ENCODE results near the gene BFSP1.

BFSP1 gene

GRCh38 chr20:17565169-17565845 is 34.1 kb upstream of the BFSP1 start:
- Histone ChIP-seq H2BK120ac (ENCODE audit: insufficient read depth, low read length, poor library complexity) (no peak overlapping the region), H4K91ac (ENCODE audit: low read depth, low read length) (no peak overlapping the region), H3K14ac (ENCODE audit: low read length) (no peak overlapping the region), H3K27ac (ENCODE audit: low read depth, low read length) (no peak overlapping the region), H3K79me2 (ENCODE audit: control insufficient read depth, insufficient read depth, low read length, poor library complexity) (peaks cover 11% of the 10 kb centered on the region), H3K9me3 (ENCODE audit: insufficient read depth, low read depth, low read length) (no peaks in the 10 kb centered on the region), H3K36me3 (ENCODE audit: control insufficient read depth in 1 of 2, insufficient read depth in 2 of 2, low read length in 2 of 2) (no peaks in the 10 kb centered on the region), H3K4me3 (ENCODE audit: low read depth, low read length) (no peak overlapping the region), H4K12ac (ENCODE audit: low read depth, low read length) (no peak overlapping the region), H3K4me2 (ENCODE audit: low read length) (no peak overlapping the region), H3K23ac (ENCODE audit: low read length) (no peak overlapping the region), H3K4me1 (ENCODE audit: control insufficient read depth in 1 of 2, insufficient read depth in 2 of 2, low read length in 2 of 2) (peaks cover 17% of the 10 kb centered on the region in 2 experiments), H3K4ac (ENCODE audit: low read depth, low read length) (no peak overlapping the region), H3K18ac (ENCODE audit: low read length) (no peak overlapping the region), H2AK5ac (ENCODE audit: low read length) (no peak overlapping the region), H2BK12ac (ENCODE audit: low read length) (no peak overlapping the region), H2AFZ (ENCODE audit: insufficient read depth, low read length, poor library complexity) (no peak overlapping the region), H2BK5ac (ENCODE audit: low read depth, low read length, poor library complexity) (no peak overlapping the region), H3K27me3 (ENCODE audit: insufficient read depth, low read length) (no peaks in the 10 kb centered on the region), H3K9ac (ENCODE audit: low read length) (no peak overlapping the region), H4K8ac (ENCODE audit: low read depth, low read length) (no peak overlapping the region), H3K79me1 (ENCODE audit: low read length) (peaks cover 28% of the 10 kb centered on the region)
- peak in 1 of 2 donors; percentile 39 for DNase-seq
- WGBS (ENCODE audit: extremely low coverage, insufficient coverage, insufficient read length), result no CpG with 5 or more reads among the region's 4 CpGs

- Histone ChIP-seq H4K12ac (ENCODE audit: low read depth, low read length) (no peak overlapping the region), H3K14ac (ENCODE audit: low read length) (peak overlapping the region; percentile 24), H3K4ac (ENCODE audit: low read depth, low read length) (no peak overlapping the region), H2AFZ (ENCODE audit: insufficient read depth, low read length, poor library complexity) (no peak overlapping the region), H3K9me3 (ENCODE audit: insufficient read depth, low read depth, low read length) (no peaks in the 10 kb centered on the region), H3K79me2 (ENCODE audit: control insufficient read depth, insufficient read depth, low read length, poor library complexity) (peaks cover 2% of the 10 kb centered on the region), H3K79me1 (ENCODE audit: low read length) (peaks cover 19% of the 10 kb centered on the region), H3K18ac (ENCODE audit: low read length) (no peak overlapping the region), H3K27me3 (ENCODE audit: insufficient read depth, low read length) (no peaks in the 10 kb centered on the region), H2BK120ac (ENCODE audit: insufficient read depth, low read length, poor library complexity) (peak overlapping the region; percentile 3), H3K4me2 (ENCODE audit: low read length) (no peak overlapping the region), H2BK5ac (ENCODE audit: low read depth, low read length, poor library complexity) (peak overlapping the region; percentile 22), H3K23ac (ENCODE audit: low read length) (no peak overlapping the region), H3K27ac (ENCODE audit: low read depth, low read length) (peak overlapping the region; percentile 7), H4K8ac (ENCODE audit: low read depth, low read length) (peak overlapping the region; percentile 25), H2AK5ac (ENCODE audit: low read length) (no peak overlapping the region), H3K9ac (ENCODE audit: low read length) (no peak overlapping the region), H3K4me1 (ENCODE audit: control insufficient read depth in 1 of 2, insufficient read depth in 2 of 2, low read length in 2 of 2) (peaks cover 13 to 19% of the 10 kb centered on the region in 2 experiments), H3K36me3 (ENCODE audit: control insufficient read depth in 1 of 2, insufficient read depth in 2 of 2, low read length in 2 of 2) (no peaks in the 10 kb centered on the region), H4K91ac (ENCODE audit: low read depth, low read length) (peak overlapping the region; percentile 5), H2BK12ac (ENCODE audit: low read length) (peak overlapping the region; percentile 33), H3K4me3 (ENCODE audit: low read depth, low read length) (no peak overlapping the region)
- DNase-seq, result peak in 1 of 2 donors; percentile 56
- WGBS (ENCODE audit: extremely low coverage, insufficient coverage, insufficient read length), result no CpG with 5 or more reads among the region's 2 CpGs
Measured at GRCh38 chr20:17562804-17563305, 31.7 kb upstream of the BFSP1 start.

GRCh38 chr20:17560344-17561074 is 29.3 kb upstream of the BFSP1 start:
- Histone ChIP-seq H2BK120ac (ENCODE audit: insufficient read depth, low read length, poor library complexity) (peak overlapping the region; percentile 63), H2AFZ (ENCODE audit: insufficient read depth, low read length, poor library complexity) (no peak overlapping the region), H3K18ac (ENCODE audit: low read length) (no peak overlapping the region), H3K4ac (ENCODE audit: low read depth, low read length) (no peak overlapping the region), H4K91ac (ENCODE audit: low read depth, low read length) (peak overlapping the region; percentile 67), H3K4me2 (ENCODE audit: low read length) (no peak overlapping the region), H3K9me3 (ENCODE audit: insufficient read depth, low read depth, low read length) (no peaks in the 10 kb centered on the region), H3K4me3 (ENCODE audit: low read depth, low read length) (no peak overlapping the region), H2BK5ac (ENCODE audit: low read depth, low read length, poor library complexity) (no peak overlapping the region), H3K27me3 (ENCODE audit: insufficient read depth, low read length) (no peaks in the 10 kb centered on the region), H3K36me3 (ENCODE audit: control insufficient read depth in 1 of 2, insufficient read depth in 2 of 2, low read length in 2 of 2) (no peaks in the 10 kb centered on the region), H3K4me1 (ENCODE audit: control insufficient read depth in 1 of 2, insufficient read depth in 2 of 2, low read length in 2 of 2) (peaks cover 21 to 25% of the 10 kb centered on the region in 2 experiments), H3K9ac (ENCODE audit: low read length) (no peak overlapping the region), H2AK5ac (ENCODE audit: low read length) (peak overlapping the region; percentile 77), H4K8ac (ENCODE audit: low read depth, low read length) (peak overlapping the region; percentile 26), H3K27ac (ENCODE audit: low read depth, low read length) (no peak overlapping the region), H4K12ac (ENCODE audit: low read depth, low read length) (no peak overlapping the region), H3K79me2 (ENCODE audit: control insufficient read depth, insufficient read depth, low read length, poor library complexity) (peaks cover 2% of the 10 kb centered on the region), H2BK12ac (ENCODE audit: low read length) (peak overlapping the region; percentile 97), H3K79me1 (ENCODE audit: low read length) (peaks cover 24% of the 10 kb centered on the region), H3K23ac (ENCODE audit: low read length) (no peak overlapping the region), H3K14ac (ENCODE audit: low read length) (no peak overlapping the region)
- WGBS (ENCODE audit: extremely low coverage, insufficient coverage, insufficient read length), result no CpG with 5 or more reads among the region's 5 CpGs
- no peak for DNase-seq

- H2AFZ ChIP-seq (ENCODE audit: insufficient read depth, low read length, poor library complexity), result no peak overlapping the region
- H3K9me3 ChIP-seq (ENCODE audit: insufficient read depth, low read depth, low read length), result no peaks in the 10 kb centered on the region
- H3K4me3 ChIP-seq (ENCODE audit: low read depth, low read length), result no peak overlapping the region
- peak overlapping the region; percentile 16 for H3K14ac ChIP-seq (ENCODE audit: low read length)
- no CpG with 5 or more reads among the region's 6 CpGs for WGBS (ENCODE audit: extremely low coverage, insufficient coverage, insufficient read length)
- H4K91ac ChIP-seq (ENCODE audit: low read depth, low read length), result peak overlapping the region; percentile 33
- H3K79me2 ChIP-seq (ENCODE audit: control insufficient read depth, insufficient read depth, low read length, poor library complexity), result peaks cover 2% of the 10 kb centered on the region
- H3K18ac ChIP-seq (ENCODE audit: low read length), result no peak overlapping the region
- H2BK5ac ChIP-seq (ENCODE audit: low read depth, low read length, poor library complexity), result no peak overlapping the region
- H2BK120ac ChIP-seq (ENCODE audit: insufficient read depth, low read length, poor library complexity), result peak overlapping the region; percentile 20
- H3K27me3 ChIP-seq (ENCODE audit: insufficient read depth, low read length), result no peaks in the 10 kb centered on the region
- peak overlapping the region; percentile 37 for H2BK12ac ChIP-seq (ENCODE audit: low read length)
- no peak overlapping the region for H3K4ac ChIP-seq (ENCODE audit: low read depth, low read length)
- no peak overlapping the region for H3K9ac ChIP-seq (ENCODE audit: low read length)
- peak; percentile 52 to 76 for DNase-seq
- H3K23ac ChIP-seq (ENCODE audit: low read length), result no peak overlapping the region
- no peaks in the 10 kb centered on the region for H3K36me3 ChIP-seq (ENCODE audit: control insufficient read depth in 1 of 2, insufficient read depth in 2 of 2, low read length in 2 of 2)
- peaks cover 22% of the 10 kb centered on the region for H3K79me1 ChIP-seq (ENCODE audit: low read length)
- no peak overlapping the region for H4K8ac ChIP-seq (ENCODE audit: low read depth, low read length)
- H4K12ac ChIP-seq (ENCODE audit: low read depth, low read length), result no peak overlapping the region
- H3K4me2 ChIP-seq (ENCODE audit: low read length), result no peak overlapping the region
- H3K4me1 ChIP-seq (ENCODE audit: control insufficient read depth in 1 of 2, insufficient read depth in 2 of 2, low read length in 2 of 2), result peaks cover 21 to 25% of the 10 kb centered on the region in 2 experiments
- H3K27ac ChIP-seq (ENCODE audit: low read depth, low read length), result peak overlapping the region; percentile 92
- H2AK5ac ChIP-seq (ENCODE audit: low read length), result peak overlapping the region; percentile 31
Measured at GRCh38 chr20:17559338-17559737, 28.2 kb upstream of the BFSP1 start.
